Osteocyte (in vitro differentiated cells): ENCODE data around the gene METTL21A. TPM values are rescaled to one million over a fixed set of nuclear protein-coding genes. Genes with fewer than 3 reads are reported as not detected.

Experiments used
- DNase-seq: peaks from one replicate; pipeline ENCODE4 v3.0.0; 2021; ENCODE audit warnings: mixed read lengths; ENCODE audit not compliant: unreplicated experiment; ENCODE audit errors: extremely low spot score
- H3K27ac Mint-ChIP-seq: one replicate; pipeline ENCODE4 v1.8.0; 2021; ENCODE audit warnings: mild to moderate bottlenecking, mixed read lengths; ENCODE audit not compliant: unreplicated experiment
- H3K27me3 Mint-ChIP-seq: one replicate; pipeline ENCODE4 v1.8.0; 2021; ENCODE audit warnings: mixed read lengths; ENCODE audit not compliant: unreplicated experiment
- H3K36me3 Mint-ChIP-seq: one replicate; pipeline ENCODE4 v1.8.0; 2021; ENCODE audit warnings: mixed read lengths; ENCODE audit not compliant: unreplicated experiment
- H3K4me1 Mint-ChIP-seq: one replicate; pipeline ENCODE4 v1.8.0; 2021; ENCODE audit warnings: mixed read lengths; ENCODE audit not compliant: unreplicated experiment
- H3K4me3 Mint-ChIP-seq: one replicate; pipeline ENCODE4 v1.8.0; 2021; ENCODE audit warnings: mild to moderate bottlenecking, moderate library complexity, mixed read lengths; ENCODE audit not compliant: unreplicated experiment
- H3K9me3 Mint-ChIP-seq: one replicate; pipeline ENCODE4 v1.8.0; 2021; ENCODE audit warnings: mixed read lengths; ENCODE audit not compliant: unreplicated experiment
- CTCF ChIP-seq: fragments of 200-600 bp; sonication (generic); IDR thresholded peaks from 2 replicates; pipeline ENCODE4 v1.5.0; 2021; ENCODE audit warnings: antibody characterized with exemption, mild to moderate bottlenecking, moderate library complexity
- total RNA-seq: library from RNA; stranded (reverse); gene quantifications from 2 replicates; pipeline ENCODE4 v1.2.1, GENCODE V29; 2021

METTL21A gene
- total RNA-seq, 1 donor from 2014 or later = 18.7 TPM

GRCh38 chr2:207589143-207589542 lies 36.1 kb downstream of the METTL21A start:
- peaks cover 74% of the 10 kb centered on the region for H3K36me3 Mint-ChIP-seq
- no peaks in the 10 kb centered on the region for H3K4me1 Mint-ChIP-seq
- TF ChIP-seq CTCF = no peak
- no peak overlapping the region for H3K27ac Mint-ChIP-seq
- no peak for DNase-seq
- no peak overlapping the region for H3K4me3 Mint-ChIP-seq
- peaks cover 12% of the 10 kb centered on the region for H3K9me3 Mint-ChIP-seq
- no peaks in the 10 kb centered on the region for H3K27me3 Mint-ChIP-seq

- H3K27ac Mint-ChIP-seq = no peak overlapping the region
- H3K27me3 Mint-ChIP-seq = no peaks in the 10 kb centered on the region
- H3K4me1 Mint-ChIP-seq = no peaks in the 10 kb centered on the region
- peaks cover 5% of the 10 kb centered on the region for H3K9me3 Mint-ChIP-seq
- H3K36me3 Mint-ChIP-seq = peaks cover 70% of the 10 kb centered on the region
- no peak for DNase-seq
- H3K4me3 Mint-ChIP-seq = no peak overlapping the region
- TF ChIP-seq CTCF = no peak
Measured at GRCh38 chr2:207587305-207587704, 37.9 kb downstream of the METTL21A start.

GRCh38 chr2:207584952-207585351 lies 40.2 kb downstream of the METTL21A start:
- H3K4me1 Mint-ChIP-seq = no peaks in the 10 kb centered on the region
- TF ChIP-seq CTCF = no peak
- no peak for DNase-seq
- peaks cover 63% of the 10 kb centered on the region for H3K36me3 Mint-ChIP-seq
- H3K9me3 Mint-ChIP-seq = no peaks in the 10 kb centered on the region
- no peaks in the 10 kb centered on the region for H3K27me3 Mint-ChIP-seq
- H3K4me3 Mint-ChIP-seq = no peak overlapping the region
- peak overlapping the region; percentile 3 for H3K27ac Mint-ChIP-seq

- H3K36me3 Mint-ChIP-seq = peaks cover 51% of the 10 kb centered on the region
- H3K27ac Mint-ChIP-seq = no peak overlapping the region
- no peak for TF ChIP-seq CTCF
- no peaks in the 10 kb centered on the region for H3K27me3 Mint-ChIP-seq
- no peak overlapping the region for H3K4me3 Mint-ChIP-seq
- no peaks in the 10 kb centered on the region for H3K9me3 Mint-ChIP-seq
- DNase-seq = no peak
- H3K4me1 Mint-ChIP-seq = no peaks in the 10 kb centered on the region
Measured at GRCh38 chr2:207571370-207571769, 53.8 kb downstream of the METTL21A start.

- DNase-seq = no peak
- no peak overlapping the region for H3K27ac Mint-ChIP-seq
- H3K9me3 Mint-ChIP-seq = no peaks in the 10 kb centered on the region
- no peaks in the 10 kb centered on the region for H3K27me3 Mint-ChIP-seq
- H3K36me3 Mint-ChIP-seq = peaks cover 40% of the 10 kb centered on the region
- no peak for TF ChIP-seq CTCF
- no peaks in the 10 kb centered on the region for H3K4me1 Mint-ChIP-seq
- no peak overlapping the region for H3K4me3 Mint-ChIP-seq
Measured at GRCh38 chr2:207567671-207568070, 57.5 kb downstream of the METTL21A start.
